Activated CD8-positive, alpha-beta memory T cell treated with anti-CD3 and anti-CD28 coated beads, Interleukin-2, amount 50 U/mL, for 4 hours (primary cell): Measurements from ENCODE around the gene EVPL.
"Not testable (repeated sequence)": the region's sequence is repeated elsewhere in the genome, so short reads cannot be mapped to it uniquely, and the experiment has no call there.

Experiments
- DNase-seq: peaks from one replicate; pipeline ENCODE4 v3.0.0-alpha.2; 2020

Gene EVPL

DNA sequence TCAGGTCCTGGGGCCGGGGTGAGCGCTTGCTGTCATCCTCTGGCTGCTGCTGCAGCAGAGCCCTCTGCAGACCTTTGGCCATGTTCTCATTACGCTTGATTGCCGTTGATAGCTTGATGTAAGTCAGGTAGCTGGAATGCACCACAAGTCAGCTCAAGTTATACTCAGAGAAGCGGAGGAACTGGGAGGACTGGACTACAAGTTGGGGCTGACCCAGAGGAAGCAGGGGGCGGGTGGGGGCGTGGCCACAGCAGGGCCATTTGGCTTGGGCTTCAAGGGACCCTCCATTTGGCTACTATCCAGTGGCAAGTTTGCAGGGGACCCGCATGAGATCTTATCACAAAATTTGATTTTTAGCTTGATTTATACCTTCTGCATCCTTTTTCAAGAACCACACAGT, 19.0 kb upstream of the EVPL start:
- DNase-seq, result no peak

DNA sequence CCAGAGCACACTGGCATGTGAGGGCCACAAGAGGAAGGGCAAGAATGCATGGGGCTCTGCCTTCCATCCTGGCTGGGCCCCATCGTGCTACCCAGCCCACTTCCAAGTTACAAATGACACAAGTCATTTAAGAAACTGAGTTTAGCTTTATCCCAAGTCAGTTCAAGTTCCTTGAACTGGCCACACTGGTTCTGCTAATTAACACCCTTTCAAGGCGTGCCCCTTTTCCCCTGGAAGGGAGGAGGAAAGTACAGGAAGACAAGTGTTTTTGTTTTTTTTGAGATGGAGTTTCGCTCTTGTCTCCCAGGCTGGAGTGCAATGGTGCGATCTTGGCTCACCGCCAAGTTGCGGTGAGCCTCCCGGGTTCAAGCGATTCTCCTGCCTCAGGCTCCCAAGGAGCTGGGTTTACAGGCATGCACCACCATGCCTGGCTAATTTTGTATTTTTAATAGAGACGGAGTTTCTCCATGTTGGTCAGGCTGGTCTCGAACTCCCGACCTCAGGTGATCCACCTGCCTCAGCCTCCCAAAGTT, 17.4 kb upstream of the EVPL start:
- DNase-seq, result not testable (repeated sequence)

DNA sequence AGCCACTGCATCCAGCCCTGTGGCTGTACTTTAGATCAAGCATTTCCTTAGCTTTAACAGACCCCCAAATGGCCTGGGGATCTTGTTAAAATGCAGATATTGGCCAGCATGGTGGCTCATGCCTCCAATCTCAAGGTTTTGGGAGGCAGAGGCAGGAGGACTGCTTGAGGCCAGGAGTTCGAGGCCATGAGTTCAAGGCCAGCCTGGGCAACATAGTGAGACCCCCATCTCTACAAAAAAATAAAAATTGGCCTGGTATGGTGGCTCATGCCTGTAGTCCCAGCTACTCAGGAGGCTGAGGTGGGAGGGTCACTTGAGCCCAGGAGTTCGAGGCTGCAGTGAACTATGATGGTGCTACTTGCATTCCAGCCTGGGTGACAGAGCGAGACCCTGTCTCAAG, 15.8 kb upstream of the EVPL start:
- DNase-seq, result not testable (repeated sequence)

DNA sequence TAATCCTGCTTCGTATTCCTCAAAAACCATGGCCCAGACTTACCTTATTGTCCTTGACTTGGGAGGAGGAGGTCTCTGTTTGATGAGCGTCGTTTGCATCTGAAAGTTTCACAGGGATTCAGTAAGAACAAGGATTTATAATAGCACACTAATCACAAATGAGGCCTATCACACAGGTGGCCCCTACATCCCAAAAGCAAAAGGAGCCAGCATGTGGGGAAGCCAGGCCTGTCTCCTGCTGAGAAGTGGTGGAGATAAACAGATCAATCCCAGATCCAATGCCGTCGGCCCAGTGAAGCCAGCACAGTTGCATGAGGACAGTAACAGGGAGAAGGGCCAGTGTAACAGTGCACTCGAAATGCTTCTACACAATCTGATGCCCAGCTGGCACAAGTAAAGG, 13.3 kb upstream of the EVPL start:
- DNase-seq, result no peak

DNA sequence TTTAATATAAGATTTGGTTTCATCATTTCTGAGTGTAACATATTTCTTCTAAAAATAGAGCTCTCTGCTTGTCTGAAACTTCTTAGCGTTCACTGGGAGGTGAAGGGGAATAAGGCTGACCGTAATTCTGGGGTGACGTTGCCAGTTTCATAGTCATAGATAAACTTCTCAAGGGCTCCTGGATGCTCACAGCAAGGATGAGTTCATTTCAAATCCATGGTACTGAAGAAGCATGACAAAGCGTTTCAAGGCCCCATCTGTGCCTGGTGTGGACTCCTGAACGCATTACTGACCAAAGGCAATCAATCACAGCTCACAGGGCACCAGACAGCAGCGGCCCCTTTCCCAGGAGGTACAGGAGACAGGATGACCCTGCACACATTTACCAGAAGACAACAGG, 12.0 kb upstream of the EVPL start:
- DNase-seq, result no peak

DNA sequence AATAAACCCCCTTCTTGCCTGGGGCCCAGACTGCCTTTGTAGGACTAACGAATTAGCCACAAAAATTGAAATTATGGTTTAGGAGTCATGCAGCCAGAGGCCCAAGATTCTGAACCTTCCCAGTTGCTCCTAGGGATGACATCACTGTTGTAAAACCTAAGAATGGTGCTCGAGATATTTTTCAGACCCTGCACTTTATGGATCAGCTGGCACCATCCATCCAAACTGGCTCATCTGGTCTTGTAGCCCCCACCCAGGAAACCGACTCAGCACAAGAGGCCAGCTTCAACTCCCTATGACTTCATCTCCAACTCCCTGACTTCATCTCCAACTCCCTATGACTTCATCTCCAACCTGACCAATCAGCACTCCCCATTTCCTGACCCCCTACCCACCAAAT, 10.9 kb upstream of the EVPL start:
- DNase-seq, result no peak

DNA sequence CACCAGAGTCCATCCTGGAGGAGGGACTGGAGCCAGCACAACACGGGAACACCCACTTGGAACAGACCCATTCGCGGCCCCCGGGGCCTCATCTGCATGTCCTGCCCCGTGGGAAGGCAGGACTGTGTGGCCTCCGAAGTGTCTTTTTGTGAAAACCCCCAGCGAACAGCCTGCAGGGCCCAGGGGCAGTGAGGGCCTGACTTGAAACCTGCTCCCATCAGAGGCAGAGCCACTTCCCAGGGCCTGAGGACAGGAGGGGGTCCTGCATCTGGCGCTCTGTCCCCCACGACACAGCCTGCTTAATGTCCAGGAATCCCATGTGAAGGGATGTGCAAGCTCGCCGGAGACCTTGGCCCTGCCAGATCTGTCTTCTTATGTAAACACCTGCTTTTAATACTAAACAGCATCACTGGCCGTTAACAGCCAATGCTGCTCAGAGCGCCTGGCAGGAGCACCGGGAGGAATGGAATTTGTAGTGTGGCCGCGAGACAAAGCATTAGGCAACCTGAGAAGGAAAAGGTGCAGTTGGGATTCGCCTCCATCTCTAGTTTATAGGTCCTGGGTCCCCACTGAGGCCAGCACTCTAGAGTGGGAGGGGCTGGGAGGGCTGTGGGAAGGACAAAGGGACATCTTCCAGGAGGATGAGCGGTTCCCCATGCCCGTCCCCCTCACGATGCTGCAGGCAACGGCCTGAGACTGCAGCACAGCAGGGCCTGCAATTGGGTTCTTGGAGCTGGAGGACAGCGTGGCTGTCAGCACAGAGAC, 9.6 kb upstream of the EVPL start:
- DNase-seq, result no peak

DNA sequence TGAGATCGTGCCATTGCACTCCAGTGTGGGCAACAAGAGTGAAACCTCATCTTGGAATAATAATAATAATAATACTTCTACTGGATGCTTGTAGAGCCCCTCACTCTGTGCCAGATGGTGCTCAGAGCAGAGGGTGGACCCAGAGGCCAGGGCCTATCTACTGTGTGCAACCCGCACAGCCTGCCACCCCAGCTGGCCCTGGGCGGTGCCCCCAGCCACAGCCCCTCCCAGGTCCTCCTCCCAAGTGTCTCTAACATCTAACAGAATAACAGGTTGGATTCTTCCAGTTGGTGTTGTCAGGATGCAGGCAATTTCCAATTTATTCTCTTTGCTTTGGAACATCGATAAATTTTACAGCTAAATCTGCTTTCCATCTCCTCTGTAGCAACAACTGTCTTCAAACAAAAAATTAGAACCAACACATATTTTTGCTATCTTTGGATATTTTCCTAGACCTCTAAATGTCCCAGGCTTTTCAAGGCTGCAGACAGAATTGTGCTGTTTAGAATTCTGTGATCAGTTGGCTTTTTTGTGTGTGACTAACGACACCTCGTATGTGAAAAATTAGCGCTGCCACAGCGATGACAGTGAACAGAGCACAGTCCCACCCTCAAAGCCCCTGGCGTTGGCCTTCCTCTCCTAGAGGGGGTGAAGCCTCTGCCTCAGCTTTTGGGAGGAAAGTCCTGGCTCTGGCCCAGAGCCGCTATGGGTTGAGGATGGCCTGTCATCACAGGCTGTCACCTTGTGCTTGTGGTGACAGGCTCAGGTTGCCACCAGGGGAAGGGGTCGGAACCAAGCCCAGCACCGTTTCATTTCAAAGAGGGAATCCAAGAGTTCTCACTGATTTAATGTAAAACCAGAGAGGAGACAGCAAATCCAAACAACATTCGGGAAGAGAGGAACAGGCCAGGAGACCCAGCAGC, 7.6 kb upstream of the EVPL start:
- no peak for DNase-seq

DNA sequence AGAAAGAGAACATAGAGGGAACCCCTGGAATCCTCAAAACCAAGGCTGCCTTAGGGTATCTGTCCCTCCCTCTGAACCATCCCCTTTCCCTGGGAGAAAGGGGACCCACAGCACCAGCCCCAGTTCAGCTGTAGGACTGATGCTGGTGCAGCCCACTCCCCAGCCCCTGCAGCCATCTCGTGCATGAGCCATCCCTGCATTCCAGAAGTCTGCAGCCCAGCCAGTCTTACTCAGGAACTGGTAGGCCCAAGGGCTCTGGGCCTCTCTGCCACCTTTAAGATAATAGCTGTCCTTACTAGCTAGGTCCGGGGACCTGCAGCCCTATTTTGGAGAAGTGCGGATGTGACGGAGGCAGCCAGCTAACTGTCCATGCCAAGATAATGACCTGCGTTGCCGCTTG, 6.0 kb upstream of the EVPL start:
- no peak for DNase-seq

DNA sequence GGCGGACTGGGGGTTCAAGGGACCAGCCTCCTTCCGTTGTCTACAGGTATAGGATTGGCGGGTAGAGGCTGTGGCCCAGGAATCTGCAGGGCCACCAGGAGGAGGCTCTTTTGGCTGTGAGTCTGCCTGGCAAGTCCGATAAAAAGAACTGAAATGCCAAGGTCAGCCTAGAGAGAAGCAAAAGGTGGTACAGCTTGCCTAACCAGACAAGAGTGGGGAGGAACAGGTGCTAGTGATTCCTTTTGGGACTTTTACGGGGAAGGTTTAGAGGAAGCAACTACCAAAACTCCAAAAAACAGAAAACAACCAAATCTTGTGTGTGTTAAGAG, 5.6 kb upstream of the EVPL start:
- DNase-seq, result no peak

DNA sequence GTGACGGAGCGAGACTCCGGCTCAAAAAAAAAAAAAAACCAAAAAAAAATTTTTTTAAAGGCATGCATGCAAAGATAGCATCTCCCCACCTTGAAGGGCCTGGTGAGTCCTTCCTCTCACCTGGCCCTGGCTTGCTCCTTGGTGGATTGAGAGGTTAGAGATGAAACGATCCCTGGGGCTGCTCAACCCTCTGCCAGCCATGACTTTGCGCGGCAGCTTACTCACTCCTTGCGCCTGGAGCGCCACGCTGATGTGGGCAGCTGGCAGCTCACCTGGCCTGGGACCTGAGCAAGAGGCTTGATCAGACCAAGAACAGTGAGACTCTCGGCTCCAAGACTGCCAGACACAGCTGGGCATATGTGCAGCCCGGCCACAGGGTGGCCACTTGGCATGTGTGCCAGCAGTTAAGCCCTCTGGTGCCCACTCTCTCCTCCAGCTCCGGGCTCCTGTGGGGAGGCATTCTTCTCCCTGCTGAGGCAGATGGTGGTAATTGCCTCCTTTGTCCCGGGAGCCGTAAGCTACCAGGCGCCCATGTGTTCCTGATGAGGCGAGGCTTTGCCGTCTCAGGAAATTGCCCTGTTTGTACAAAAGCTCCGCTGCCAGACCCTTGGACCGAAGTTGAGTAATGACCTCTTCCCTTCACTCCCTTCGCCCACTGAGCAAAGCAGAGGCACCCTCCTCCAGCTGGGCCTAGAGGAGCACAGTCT, 5.1 kb upstream of the EVPL start:
- DNase-seq, result no peak

DNA sequence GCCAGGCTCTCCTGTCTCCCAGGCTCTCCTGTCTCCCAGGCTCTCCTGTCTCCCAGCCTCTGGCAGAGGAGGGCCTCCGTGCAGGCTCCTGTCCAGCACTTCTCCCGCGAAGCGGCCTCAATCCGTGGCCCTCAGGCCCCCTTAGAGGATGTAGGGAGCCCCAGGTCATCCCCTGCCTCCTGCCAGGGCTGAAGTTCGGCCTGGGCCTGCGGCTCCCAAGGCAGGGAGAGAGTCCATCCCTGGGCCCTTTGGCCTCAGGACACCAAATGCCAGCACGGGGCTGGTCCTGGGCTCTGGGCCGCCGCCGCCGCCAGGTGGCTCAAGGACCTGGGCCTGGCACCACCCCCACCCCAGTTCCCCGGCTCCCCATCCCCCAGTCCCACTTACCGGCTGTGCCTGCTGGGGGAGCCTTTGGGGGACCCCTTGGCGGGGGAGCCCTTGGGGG, 370 bp downstream of the EVPL start:
- no peak for DNase-seq

DNA sequence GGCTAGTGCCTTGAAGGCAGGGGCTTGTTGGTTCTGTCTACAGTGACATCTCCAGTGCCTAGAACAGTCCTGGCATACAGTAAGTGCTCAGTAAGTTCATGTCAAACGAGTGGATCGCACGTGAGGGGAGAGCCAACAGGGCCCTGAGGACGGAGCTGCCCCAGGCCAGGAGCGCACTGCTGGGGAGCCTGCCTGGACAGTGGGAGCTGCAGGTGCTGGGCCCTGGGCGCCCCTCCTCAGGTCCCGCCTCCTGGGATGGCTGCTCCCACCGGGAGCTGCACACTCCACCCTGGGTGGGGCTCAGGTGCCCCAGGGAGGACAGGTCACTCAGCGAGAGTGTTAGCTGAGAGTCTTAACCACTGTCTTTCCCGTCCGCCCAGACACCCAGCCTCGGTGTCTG, 1.8 kb downstream of the EVPL start:
- DNase-seq, result no peak

DNA sequence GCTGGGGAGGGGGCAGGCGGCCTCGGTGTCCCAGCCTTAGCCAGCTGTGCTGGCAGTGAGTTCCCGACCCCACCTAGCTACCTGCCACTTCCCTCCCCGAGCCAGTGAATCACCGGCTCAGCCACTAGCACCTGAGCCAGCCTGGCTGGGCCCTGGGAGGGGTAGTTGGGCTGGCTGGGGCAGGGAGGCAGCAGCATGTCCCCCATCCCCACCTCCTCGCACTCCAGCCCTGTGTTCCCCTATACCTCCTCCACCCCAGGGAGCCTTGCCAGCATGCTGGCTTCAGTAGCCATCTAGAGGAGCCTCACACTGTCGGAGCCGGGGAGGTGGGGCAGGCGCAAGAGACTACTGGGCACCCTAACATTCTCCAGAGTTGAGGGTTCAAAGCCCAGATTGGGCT, 2.8 kb downstream of the EVPL start:
- no peak for DNase-seq

DNA sequence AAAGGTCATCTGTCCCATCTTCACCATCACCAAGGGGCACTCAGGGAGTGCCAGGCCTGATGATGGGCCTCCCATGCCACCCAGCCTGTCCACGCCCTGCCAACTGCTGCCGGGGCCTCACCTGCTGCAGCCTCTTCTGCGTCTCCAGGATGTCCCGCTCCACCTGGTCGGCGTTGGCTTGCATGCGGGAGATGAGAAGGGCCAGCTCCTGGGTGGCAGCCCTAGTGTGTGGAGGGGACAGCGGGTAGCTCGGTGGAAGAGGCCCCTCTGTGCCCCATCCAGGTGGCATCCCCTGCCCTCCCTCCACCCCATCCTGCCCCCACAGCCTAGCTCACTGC, 3.2 kb downstream of the EVPL start:
- DNase-seq, result no peak

DNA sequence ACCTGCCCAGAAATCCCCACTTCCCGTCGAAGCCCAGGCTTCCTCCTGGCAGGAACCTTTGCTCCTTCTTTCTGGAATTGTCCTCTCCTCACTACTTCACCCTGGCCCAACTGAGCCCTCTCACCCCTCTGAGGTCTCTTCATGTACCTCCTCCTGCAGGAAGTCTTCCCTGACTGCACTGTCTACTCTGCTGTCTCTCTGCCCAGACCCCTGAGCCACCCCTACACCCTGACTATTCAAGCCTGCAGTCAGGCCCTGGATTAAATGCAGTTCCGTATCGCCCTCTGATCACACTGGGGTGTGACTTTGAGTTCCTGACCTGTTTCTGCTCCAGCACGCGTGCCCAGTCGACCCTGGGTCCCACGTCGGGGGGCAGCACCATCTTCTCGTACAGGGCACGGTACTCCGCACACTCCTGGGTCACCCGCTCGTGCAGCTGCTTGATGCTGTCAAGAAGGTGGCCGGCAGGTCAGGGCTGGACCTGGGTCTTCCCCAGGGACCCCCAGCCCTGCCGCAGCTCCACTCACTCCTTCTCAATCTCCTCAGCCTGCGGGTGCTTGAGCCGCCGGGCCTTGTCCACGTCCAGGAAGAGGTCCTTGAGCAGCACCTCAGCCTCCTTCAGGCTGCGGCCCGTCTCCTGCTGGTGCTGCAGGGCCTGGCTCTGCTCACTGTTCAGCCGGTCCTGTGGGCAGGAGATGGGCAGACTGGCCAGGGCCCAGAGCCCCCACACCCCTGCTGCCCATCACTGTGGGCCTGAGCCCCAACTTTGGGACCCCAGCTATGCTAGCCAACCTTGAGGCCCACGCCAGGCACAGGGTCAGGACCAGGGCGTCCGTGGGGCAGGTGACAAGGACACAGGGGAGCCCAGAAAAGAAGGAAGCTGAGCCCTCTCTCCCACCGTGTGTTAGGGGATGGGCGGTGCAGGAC, 3.9 kb downstream of the EVPL start:
- DNase-seq, result no peak

DNA sequence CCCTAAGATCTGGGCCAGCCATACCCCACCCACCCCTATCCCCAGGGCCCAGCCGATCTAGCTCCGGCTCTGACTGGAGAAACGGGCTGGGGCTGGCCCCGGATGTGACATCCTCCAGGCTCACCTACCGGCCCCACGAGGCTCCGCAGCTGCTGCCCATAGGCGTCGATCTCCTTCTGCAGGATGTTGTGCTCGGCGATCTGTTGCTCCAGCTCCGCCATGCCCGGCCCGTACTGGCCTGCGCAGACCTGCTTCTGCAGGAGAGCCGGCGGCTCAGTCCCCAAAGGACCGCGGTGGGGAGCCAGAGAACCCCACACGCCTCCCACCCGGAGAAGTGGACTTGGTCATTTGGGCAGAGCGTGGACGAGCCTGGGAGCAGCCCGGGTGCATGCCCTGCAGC, 4.8 kb downstream of the EVPL start:
- no peak for DNase-seq

DNA sequence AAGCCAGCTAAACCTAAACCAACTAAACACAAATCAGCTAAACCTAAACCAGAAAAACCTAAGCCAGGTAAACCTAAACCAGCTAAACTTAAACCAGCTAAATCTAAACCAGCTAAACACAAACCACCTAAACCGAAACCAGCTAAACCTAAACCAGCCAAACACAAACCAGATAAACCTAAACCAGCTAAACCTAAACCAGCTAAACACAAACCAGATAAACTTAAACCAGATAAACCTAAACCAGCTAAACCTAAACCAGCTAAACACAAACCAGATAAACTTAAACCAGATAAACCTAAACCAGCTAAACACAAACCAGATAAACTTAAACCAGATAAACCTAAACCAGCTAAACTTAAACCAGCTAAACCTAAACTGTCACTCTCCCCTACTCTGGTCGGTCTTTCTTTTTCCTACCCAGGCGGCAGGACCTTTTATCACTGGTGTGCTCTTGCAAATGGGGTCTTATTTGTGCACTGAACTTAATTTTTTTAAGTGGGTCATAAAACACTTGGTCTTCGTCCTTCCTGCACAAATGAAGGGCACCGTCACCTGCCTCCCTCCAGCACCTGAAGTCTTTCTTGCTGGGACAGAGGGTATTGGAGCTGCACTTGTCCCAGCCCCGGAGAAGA, 7.2 kb downstream of the EVPL start:
- no peak for DNase-seq

DNA sequence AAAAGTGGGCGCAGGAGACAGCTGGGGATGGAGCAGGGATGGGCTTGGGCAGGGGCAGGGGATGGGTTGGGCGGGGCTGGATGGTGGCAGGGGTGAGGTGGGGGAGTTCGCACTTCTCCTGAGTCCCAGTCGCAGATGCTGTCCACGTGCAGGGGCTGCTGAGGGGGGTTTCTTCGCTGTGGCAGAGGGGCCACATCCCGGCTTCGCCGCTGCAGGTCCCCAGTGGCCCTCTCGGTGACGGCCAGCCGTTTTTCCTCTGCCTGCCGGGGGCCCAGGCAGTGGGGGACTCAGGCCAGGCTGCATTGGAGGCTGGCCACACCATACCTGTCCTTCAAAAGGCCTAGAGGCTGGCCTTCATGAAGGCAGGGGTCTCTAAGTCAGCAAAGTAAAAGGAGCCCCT, 8.3 kb downstream of the EVPL start:
- no peak for DNase-seq

DNA sequence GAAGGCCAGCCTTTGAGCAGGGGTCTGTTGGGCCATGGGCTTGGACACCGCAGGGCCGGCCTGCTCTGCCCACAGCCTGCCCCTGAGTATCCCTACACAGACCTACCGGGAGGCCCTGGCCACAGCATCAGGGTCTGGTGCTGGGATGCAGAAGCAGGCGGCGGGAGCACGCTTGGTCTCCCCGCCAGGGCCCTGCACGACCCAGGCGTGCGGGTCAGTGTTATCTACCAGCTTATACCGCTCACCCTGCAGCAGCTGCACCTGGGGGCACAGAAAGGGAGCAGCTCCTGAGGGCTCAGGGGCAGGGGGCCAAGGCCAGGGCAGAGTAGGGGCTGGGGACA, 8.8 kb downstream of the EVPL start:
- no peak for DNase-seq

DNA sequence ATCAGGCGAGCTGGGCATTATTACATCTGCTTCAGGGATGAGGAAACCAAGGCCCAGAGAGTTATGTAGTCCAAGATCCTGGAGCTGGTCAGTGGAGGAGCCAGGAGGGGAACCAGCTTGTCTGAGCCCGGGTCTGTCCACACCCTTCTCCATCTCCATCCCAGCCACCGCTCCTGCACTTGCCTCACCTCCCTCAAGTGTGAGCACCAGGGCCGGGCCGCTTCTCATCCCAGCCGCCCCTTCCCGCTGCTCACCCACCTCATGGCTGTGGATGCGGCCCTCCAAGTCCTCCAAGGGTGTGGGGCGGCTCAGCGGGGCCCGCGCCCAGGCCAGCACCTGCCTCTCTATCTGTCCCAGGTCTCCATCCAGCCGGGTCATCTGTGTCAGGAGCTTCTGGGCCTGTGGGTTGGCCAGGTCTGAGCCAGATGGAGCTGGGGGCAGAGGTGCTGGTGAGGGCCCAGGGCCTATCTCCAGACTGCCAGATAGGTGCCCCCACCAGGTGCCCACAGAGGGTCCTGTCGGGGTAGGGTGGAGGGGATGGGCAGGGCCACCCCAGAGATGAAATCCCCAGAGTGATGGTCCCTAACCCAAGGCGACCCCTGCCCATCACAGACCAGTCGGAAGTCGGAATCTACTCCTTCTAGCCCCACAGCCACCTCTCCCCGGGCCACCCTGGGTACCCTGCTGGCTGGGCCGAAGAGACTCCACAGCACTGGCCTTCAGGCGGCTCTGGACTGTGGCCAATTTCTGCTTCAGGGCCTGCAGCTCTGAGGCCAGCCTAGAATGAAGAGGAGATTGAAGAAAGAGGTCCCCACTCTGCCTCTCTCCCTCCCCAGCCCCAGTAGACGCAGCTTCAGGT, 9.4 kb downstream of the EVPL start:
- no peak for DNase-seq
